ENCODE results near the gene SPOCK1.

The SPOCK1 gene

GRCh38 chr5:137034213-137034612, 464.9 kb downstream of the SPOCK1 start:
- H3K36me3 ChIP-seq (ENCODE audit: control insufficient read depth, insufficient read depth, low read length) = no peaks in the 10 kb centered on the region
- H3K4me1 ChIP-seq (ENCODE audit: control insufficient read depth, insufficient read depth, low read length, poor library complexity, severe bottlenecking) = no peaks in the 10 kb centered on the region
- no peaks in the 10 kb centered on the region for H3K9me3 ChIP-seq (ENCODE audit: control insufficient read depth, low read length)
- no peak overlapping the region for H3K27ac ChIP-seq (ENCODE audit: insufficient read depth, low read length, poor library complexity, severe bottlenecking)
- no peaks in the 10 kb centered on the region for H3K27me3 ChIP-seq (replicated peaks; ENCODE audit: control insufficient read depth, insufficient read depth, low read length, poor library complexity, severe bottlenecking)
- no peak for DNase-seq
- no peak overlapping the region for H3K4me3 ChIP-seq (ENCODE audit: insufficient read depth, low read depth, low read length, poor library complexity, severe bottlenecking)

- H3K9me3 ChIP-seq (ENCODE audit: control insufficient read depth, low read length) = no peaks in the 10 kb centered on the region
- no peak overlapping the region for H3K4me3 ChIP-seq (ENCODE audit: insufficient read depth, low read depth, low read length, poor library complexity, severe bottlenecking)
- no peak overlapping the region for H3K27ac ChIP-seq (ENCODE audit: insufficient read depth, low read length, poor library complexity, severe bottlenecking)
- H3K4me1 ChIP-seq (ENCODE audit: control insufficient read depth, insufficient read depth, low read length, poor library complexity, severe bottlenecking) = no peaks in the 10 kb centered on the region
- H3K36me3 ChIP-seq (ENCODE audit: control insufficient read depth, insufficient read depth, low read length) = no peaks in the 10 kb centered on the region
- no peak for DNase-seq
- no peaks in the 10 kb centered on the region for H3K27me3 ChIP-seq (replicated peaks; ENCODE audit: control insufficient read depth, insufficient read depth, low read length, poor library complexity, severe bottlenecking)
Observed at GRCh38 chr5:137032929-137033328, 466.2 kb downstream of the SPOCK1 start.

DNA sequence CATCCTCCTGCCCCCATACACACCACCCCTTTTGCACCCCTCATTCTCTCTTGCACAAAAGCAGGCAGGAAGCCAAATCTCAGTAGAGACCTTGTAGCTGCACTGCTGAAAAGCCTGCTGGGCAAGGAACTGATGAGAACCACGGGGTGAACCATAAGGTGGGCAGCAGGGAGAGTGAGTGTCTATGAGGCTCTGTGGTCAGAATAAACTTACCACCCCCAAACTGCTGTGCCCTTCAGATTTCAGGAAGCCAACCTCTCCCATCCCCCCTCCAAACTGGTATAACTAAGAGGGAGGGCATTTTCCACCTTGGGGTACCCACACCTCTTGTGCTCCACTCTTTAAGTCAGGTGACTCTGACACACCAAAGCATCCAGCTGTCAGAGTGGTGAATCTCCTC, 471.4 kb downstream of the SPOCK1 start:
- no peak for DNase-seq

GRCh38 chr5:137026296-137026695, 472.8 kb downstream of the SPOCK1 start:
- no peaks in the 10 kb centered on the region for H3K9me3 ChIP-seq (ENCODE audit: control insufficient read depth, low read length)
- no peaks in the 10 kb centered on the region for H3K36me3 ChIP-seq (ENCODE audit: control insufficient read depth, insufficient read depth, low read length)
- no peak overlapping the region for H3K4me3 ChIP-seq (ENCODE audit: insufficient read depth, low read depth, low read length, poor library complexity, severe bottlenecking)

More for the DNA sequence above, 471.4 kb downstream of the SPOCK1 start:
- no peaks in the 10 kb centered on the region for H3K4me1 ChIP-seq (ENCODE audit: control insufficient read depth, insufficient read depth, low read length, poor library complexity, severe bottlenecking)
- no peak overlapping the region for H3K4me3 ChIP-seq (ENCODE audit: insufficient read depth, low read depth, low read length, poor library complexity, severe bottlenecking)
- no peaks in the 10 kb centered on the region for H3K27me3 ChIP-seq (replicated peaks; ENCODE audit: control insufficient read depth, insufficient read depth, low read length, poor library complexity, severe bottlenecking)
- H3K27ac ChIP-seq (ENCODE audit: insufficient read depth, low read length, poor library complexity, severe bottlenecking) = no peak overlapping the region
- H3K9me3 ChIP-seq (ENCODE audit: control insufficient read depth, low read length) = no peaks in the 10 kb centered on the region
- no peaks in the 10 kb centered on the region for H3K36me3 ChIP-seq (ENCODE audit: control insufficient read depth, insufficient read depth, low read length)

DNA sequence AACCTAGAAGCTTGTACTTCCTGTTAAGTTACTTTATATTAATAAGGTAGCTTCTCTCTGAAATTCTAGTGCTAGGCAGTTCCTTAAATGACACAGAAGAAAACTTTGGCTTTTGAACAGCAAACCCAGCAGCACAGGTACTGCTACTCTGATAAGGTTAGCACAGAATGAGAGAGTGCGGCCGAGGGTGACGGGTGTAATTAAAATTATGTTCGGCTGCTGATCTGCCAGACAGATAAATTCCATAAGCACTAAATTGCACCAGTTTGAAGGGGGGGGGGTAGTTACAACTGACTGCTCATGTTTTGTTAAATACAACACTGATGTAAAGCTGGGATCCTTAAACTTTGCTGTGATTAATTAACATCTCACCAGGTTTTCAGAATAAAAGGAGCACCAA, 475.1 kb downstream of the SPOCK1 start:
- H3K27ac ChIP-seq (ENCODE audit: insufficient read depth, low read length, poor library complexity, severe bottlenecking) = no peak overlapping the region

More at GRCh38 chr5:137026296-137026695, 472.8 kb downstream of the SPOCK1 start:
- DNase-seq = no peak
- Histone ChIP-seq H3K27ac (ENCODE audit: insufficient read depth, low read length, poor library complexity, severe bottlenecking) (no peak overlapping the region), H3K27me3 (replicated peaks; ENCODE audit: control insufficient read depth, insufficient read depth, low read length, poor library complexity, severe bottlenecking) (no peaks in the 10 kb centered on the region), H3K4me1 (ENCODE audit: control insufficient read depth, insufficient read depth, low read length, poor library complexity, severe bottlenecking) (no peaks in the 10 kb centered on the region)

GRCh38 chr5:137023371-137023770, 475.8 kb downstream of the SPOCK1 start:
- H3K27me3 ChIP-seq (replicated peaks; ENCODE audit: control insufficient read depth, insufficient read depth, low read length, poor library complexity, severe bottlenecking) = no peaks in the 10 kb centered on the region
- DNase-seq = no peak
- H3K9me3 ChIP-seq (ENCODE audit: control insufficient read depth, low read length) = no peaks in the 10 kb centered on the region
- no peak overlapping the region for H3K27ac ChIP-seq (ENCODE audit: insufficient read depth, low read length, poor library complexity, severe bottlenecking)
- H3K4me1 ChIP-seq (ENCODE audit: control insufficient read depth, insufficient read depth, low read length, poor library complexity, severe bottlenecking) = no peaks in the 10 kb centered on the region
- H3K4me3 ChIP-seq (ENCODE audit: insufficient read depth, low read depth, low read length, poor library complexity, severe bottlenecking) = no peak overlapping the region
- no peaks in the 10 kb centered on the region for H3K36me3 ChIP-seq (ENCODE audit: control insufficient read depth, insufficient read depth, low read length)

More for the DNA sequence above, 475.1 kb downstream of the SPOCK1 start:
- no peaks in the 10 kb centered on the region for H3K36me3 ChIP-seq (ENCODE audit: control insufficient read depth, insufficient read depth, low read length)
- no peaks in the 10 kb centered on the region for H3K27me3 ChIP-seq (replicated peaks; ENCODE audit: control insufficient read depth, insufficient read depth, low read length, poor library complexity, severe bottlenecking)
- no peak for DNase-seq
- H3K9me3 ChIP-seq (ENCODE audit: control insufficient read depth, low read length) = no peaks in the 10 kb centered on the region
- no peaks in the 10 kb centered on the region for H3K4me1 ChIP-seq (ENCODE audit: control insufficient read depth, insufficient read depth, low read length, poor library complexity, severe bottlenecking)
- H3K4me3 ChIP-seq (ENCODE audit: insufficient read depth, low read depth, low read length, poor library complexity, severe bottlenecking) = no peak overlapping the region

- Histone ChIP-seq H3K4me3 (ENCODE audit: insufficient read depth, low read depth, low read length, poor library complexity, severe bottlenecking) (no peak overlapping the region), H3K27me3 (replicated peaks; ENCODE audit: control insufficient read depth, insufficient read depth, low read length, poor library complexity, severe bottlenecking) (no peaks in the 10 kb centered on the region), H3K27ac (ENCODE audit: insufficient read depth, low read length, poor library complexity, severe bottlenecking) (no peak overlapping the region), H3K9me3 (ENCODE audit: control insufficient read depth, low read length) (no peaks in the 10 kb centered on the region), H3K36me3 (ENCODE audit: control insufficient read depth, insufficient read depth, low read length) (no peaks in the 10 kb centered on the region), H3K4me1 (ENCODE audit: control insufficient read depth, insufficient read depth, low read length, poor library complexity, severe bottlenecking) (no peaks in the 10 kb centered on the region)
- no peak for DNase-seq
Observed at GRCh38 chr5:137022725-137023124, 476.4 kb downstream of the SPOCK1 start.

DNA sequence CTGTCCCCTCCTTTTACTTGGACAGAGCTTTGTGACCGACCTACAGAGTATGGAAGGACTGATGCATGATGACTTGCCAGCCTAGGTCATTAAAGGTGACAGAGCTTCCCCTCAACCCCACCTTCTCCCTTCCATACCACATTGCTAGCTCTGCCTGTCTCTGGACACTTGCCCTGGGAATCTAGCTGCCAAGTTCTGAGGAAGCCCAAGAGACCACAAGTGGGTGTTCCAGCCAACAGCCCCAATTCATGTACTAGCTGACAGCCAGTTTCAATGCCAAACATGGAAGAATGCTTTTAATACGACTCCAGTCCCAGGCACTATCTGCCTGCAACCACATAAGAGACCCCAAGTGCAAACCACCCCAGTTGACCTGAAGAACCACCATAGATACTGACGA, 477.1 kb downstream of the SPOCK1 start:
- H3K27ac ChIP-seq (ENCODE audit: insufficient read depth, low read length, poor library complexity, severe bottlenecking) = no peak overlapping the region
- H3K36me3 ChIP-seq (ENCODE audit: control insufficient read depth, insufficient read depth, low read length) = no peaks in the 10 kb centered on the region
- H3K4me3 ChIP-seq (ENCODE audit: insufficient read depth, low read depth, low read length, poor library complexity, severe bottlenecking) = no peak overlapping the region
- no peaks in the 10 kb centered on the region for H3K27me3 ChIP-seq (replicated peaks; ENCODE audit: control insufficient read depth, insufficient read depth, low read length, poor library complexity, severe bottlenecking)
- H3K4me1 ChIP-seq (ENCODE audit: control insufficient read depth, insufficient read depth, low read length, poor library complexity, severe bottlenecking) = no peaks in the 10 kb centered on the region
- DNase-seq = no peak
- no peaks in the 10 kb centered on the region for H3K9me3 ChIP-seq (ENCODE audit: control insufficient read depth, low read length)

DNA sequence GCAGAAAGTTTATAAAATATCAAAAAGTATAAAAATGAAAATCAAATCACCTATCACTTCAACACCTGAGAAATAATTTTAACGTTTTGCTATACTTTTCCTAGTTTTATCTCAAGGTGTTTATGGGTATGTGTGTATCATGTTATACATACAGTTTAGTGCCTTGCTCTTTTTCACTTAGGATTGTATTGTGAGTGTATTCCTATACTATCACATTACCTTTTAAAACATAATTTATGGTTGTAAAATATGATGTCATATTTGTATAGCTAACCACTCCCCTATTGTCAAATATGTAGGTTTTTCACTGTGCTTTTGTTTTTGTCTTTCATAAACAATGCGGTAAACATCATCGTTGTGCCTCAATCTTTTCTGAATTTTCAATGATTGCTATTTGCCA, 479.9 kb downstream of the SPOCK1 start:
- Histone ChIP-seq H3K4me3 (ENCODE audit: insufficient read depth, low read depth, low read length, poor library complexity, severe bottlenecking) (no peak overlapping the region), H3K36me3 (ENCODE audit: control insufficient read depth, insufficient read depth, low read length) (no peaks in the 10 kb centered on the region), H3K27me3 (replicated peaks; ENCODE audit: control insufficient read depth, insufficient read depth, low read length, poor library complexity, severe bottlenecking) (no peaks in the 10 kb centered on the region), H3K9me3 (ENCODE audit: control insufficient read depth, low read length) (no peaks in the 10 kb centered on the region), H3K27ac (ENCODE audit: insufficient read depth, low read length, poor library complexity, severe bottlenecking) (no peak overlapping the region), H3K4me1 (ENCODE audit: control insufficient read depth, insufficient read depth, low read length, poor library complexity, severe bottlenecking) (no peaks in the 10 kb centered on the region)
- no peak for DNase-seq

DNA sequence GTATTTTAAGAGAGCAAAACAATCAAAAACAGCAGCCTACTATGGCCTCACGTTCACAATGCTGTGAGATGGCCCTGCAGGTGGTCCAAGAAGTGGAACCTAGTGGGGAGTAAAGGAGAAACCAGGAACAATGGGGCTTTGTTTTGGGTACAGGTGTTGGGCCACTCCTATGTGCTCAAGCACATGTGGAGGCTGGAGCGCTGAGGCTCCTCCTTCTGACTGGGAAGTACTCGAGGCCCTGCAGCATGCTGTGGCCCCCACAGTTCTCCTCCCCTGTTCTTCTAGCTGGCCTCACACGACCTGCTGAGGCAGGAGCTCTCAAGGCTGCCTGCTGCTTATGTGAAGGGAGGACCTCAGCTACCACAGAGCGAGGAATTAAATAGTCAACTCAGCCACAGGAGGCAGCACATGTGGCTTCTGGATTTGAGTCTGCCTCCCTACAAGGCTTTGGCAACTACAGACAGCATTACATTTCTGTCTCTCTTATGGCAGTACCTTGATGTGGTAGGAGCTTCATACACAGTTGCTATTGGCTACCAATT, 482.3 kb downstream of the SPOCK1 start:
- no peaks in the 10 kb centered on the region for H3K4me1 ChIP-seq (ENCODE audit: control insufficient read depth, insufficient read depth, low read length, poor library complexity, severe bottlenecking)

More for the DNA sequence above, 482.3 kb downstream of the SPOCK1 start:
- Histone ChIP-seq H3K9me3 (ENCODE audit: control insufficient read depth, low read length) (no peaks in the 10 kb centered on the region), H3K27ac (ENCODE audit: insufficient read depth, low read length, poor library complexity, severe bottlenecking) (no peak overlapping the region), H3K4me3 (ENCODE audit: insufficient read depth, low read depth, low read length, poor library complexity, severe bottlenecking) (no peak overlapping the region), H3K36me3 (ENCODE audit: control insufficient read depth, insufficient read depth, low read length) (no peaks in the 10 kb centered on the region), H3K27me3 (replicated peaks; ENCODE audit: control insufficient read depth, insufficient read depth, low read length, poor library complexity, severe bottlenecking) (no peaks in the 10 kb centered on the region)
- DNase-seq = no peak
